SHP77 (cell line): ENCODE measurements around the gene RAB37.

Experiments
- DNase-seq, 2 experiments: peaks; one replicate each; lab custom pipeline; 2025; lab: John Stamatoyannopoulos, UW

The RAB37 gene

GRCh38 chr17:74745548-74746177, 8.6 kb downstream of the RAB37 start:
- no peak for DNase-seq

DNA sequence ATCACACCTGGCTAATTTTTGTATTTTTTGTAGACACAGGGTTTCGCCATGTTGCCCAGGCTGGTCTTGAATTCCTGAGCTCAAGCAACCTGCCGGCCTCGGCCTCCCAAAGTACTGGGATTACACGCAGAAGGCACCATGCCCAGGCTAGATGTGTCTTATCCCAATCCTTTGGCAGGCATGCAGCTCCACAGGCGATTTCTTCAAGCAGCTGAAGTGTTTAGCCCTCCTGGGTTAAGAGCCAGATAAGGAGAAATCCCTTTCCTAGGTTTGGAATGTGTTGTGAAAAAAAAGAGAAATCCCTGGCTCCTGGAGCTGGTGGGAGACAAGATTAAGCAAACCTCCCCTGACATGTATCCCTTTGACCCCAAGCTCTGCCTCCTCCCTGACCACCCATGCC, 9.3 kb downstream of the RAB37 start:
- DNase-seq = no peak

GRCh38 chr17:74746922-74747321, 9.9 kb downstream of the RAB37 start:
- no peak for DNase-seq

- DNase-seq = no peak
These were observed 11.1 kb downstream of the RAB37 start for GRCh38 chr17:74748279-74748528.

DNA sequence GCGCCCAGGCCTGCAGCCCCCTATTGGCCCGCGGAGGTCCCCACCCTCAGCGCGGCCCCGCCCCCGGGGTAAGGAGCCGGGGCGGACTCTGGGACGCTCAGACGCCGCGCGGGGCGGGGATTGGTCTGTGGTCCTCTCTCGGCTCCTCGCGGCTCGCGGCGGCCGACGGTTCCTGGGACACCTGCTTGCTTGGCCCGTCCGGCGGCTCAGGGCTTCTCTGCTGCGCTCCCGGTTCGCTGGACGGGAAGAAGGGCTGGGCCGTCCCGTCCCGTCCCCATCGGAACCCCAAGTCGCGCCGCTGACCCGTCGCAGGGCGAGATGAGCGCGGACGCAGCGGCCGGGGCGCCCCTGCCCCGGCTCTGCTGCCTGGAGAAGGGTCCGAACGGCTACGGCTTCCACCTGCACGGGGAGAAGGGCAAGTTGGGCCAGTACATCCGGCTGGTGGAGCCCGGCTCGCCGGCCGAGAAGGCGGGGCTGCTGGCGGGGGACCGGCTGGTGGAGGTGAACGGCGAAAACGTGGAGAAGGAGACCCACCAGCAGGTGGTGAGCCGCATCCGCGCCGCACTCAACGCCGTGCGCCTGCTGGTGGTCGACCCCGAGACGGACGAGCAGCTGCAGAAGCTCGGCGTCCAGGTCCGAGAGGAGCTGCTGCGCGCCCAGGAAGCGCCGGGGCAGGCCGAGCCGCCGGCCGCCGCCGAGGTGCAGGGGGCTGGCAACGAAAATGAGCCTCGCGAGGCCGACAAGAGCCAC, 11.6 kb downstream of the RAB37 start, which contains the start of gene NHERF1:
TSS of gene NHERF1 (plus strand) at position 100 of the 750 bp plus-strand sequence. CDS start at position 319, 219 bp downstream.
- peak; percentile 92 to 95 for DNase-seq

GRCh38 chr17:74749279-74750038, 12.4 kb downstream of the RAB37 start:
- DNase-seq = no peak

GRCh38 chr17:74750039-74750326, 12.9 kb downstream of the RAB37 start:
- no peak for DNase-seq

- no peak for DNase-seq
These were observed 13.4 kb downstream of the RAB37 start for GRCh38 chr17:74750327-74751069.

GRCh38 chr17:74752415-74752814, 15.4 kb downstream of the RAB37 start:
- DNase-seq = no peak

DNA sequence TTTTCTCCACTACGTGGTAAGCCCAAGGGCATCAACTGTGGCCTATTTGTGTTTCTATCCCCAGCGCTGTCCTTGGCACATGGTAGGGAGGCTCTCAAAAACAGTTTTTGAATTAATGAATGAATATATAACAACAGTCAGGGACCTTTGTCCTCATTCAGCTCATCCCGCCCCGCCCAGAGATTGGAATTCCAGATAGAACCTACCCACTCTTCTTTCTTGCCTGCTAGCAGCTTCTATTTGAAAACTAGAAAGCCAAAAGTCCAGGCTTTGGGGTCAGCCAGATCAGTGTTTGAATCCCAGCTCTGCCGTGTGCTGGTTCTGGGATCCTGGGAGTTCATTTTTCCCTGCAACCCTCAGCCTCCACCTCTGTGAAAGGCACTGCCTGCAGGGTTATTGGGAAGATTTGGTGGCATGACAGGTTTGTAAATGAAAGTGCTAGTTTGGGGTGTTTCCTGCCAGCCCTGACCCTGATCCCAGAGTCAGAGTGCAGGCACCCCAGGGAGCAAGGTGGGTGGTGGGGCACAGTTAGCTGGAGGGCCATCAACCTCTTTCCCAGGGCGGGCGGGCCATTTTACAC, 15.9 kb downstream of the RAB37 start:
- no peak for DNase-seq

DNA sequence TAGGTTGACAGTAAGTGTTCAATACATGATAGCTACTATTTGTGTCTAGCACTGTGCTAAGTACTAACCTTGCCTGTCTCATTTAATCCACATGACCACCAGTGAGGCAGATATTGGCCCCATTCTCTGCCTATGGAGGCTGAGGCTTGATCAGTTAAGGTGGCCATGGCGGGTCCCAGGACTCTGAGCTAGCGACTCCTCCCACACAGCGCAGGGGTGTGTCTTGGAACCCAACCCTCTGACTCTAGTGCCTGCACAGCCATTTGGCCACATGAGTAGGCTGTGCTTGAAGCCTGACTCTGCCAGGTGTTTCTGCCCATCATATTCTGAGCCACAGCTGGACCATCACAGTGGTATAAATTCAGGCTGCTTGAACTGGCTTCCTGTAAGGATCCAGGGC, 17.8 kb downstream of the RAB37 start:
- no peak for DNase-seq

DNA sequence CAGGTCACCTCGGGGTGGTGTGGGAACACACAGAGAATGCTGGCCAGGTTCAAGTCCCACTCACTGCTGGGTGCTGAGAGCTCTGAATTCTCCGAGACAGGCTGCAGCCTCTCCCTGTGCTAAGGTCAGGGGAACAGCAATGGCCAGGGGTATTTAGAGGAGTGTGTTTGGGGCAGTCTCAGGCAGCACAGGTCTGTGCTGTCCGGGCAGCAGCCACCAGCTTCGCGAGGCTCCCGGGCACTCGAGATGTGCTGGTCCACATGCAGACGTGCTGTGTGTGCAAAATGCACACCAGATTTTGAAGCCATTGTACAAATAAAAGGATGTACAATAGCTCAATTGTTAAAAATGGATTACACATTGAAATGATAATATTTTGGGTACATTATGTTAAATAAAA, 18.5 kb downstream of the RAB37 start:
- no peak for DNase-seq

GRCh38 chr17:74756891-74757290, 19.8 kb downstream of the RAB37 start:
- no peak for DNase-seq

DNA sequence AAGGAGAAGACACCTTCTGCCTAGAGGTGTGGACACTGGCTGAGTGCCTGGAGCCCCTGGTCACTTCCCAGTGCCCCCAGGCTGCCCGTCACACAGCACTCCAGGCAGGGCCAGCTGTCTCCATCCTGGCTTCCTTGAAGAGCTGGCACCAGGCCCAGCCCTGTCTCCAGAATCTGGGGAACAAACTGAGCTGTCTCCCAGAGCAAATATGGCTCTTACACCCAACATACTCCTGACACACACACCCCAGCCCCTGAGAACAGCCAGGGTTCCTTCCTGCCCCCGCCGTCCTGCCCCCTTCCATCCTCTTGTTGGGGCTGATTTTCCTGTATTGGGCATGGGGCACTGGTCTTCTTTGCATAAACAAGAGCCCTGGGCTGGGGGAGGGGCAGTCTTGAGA, 20.4 kb downstream of the RAB37 start:
- DNase-seq = peak in 1 of 2 experiments; percentile 44

DNA sequence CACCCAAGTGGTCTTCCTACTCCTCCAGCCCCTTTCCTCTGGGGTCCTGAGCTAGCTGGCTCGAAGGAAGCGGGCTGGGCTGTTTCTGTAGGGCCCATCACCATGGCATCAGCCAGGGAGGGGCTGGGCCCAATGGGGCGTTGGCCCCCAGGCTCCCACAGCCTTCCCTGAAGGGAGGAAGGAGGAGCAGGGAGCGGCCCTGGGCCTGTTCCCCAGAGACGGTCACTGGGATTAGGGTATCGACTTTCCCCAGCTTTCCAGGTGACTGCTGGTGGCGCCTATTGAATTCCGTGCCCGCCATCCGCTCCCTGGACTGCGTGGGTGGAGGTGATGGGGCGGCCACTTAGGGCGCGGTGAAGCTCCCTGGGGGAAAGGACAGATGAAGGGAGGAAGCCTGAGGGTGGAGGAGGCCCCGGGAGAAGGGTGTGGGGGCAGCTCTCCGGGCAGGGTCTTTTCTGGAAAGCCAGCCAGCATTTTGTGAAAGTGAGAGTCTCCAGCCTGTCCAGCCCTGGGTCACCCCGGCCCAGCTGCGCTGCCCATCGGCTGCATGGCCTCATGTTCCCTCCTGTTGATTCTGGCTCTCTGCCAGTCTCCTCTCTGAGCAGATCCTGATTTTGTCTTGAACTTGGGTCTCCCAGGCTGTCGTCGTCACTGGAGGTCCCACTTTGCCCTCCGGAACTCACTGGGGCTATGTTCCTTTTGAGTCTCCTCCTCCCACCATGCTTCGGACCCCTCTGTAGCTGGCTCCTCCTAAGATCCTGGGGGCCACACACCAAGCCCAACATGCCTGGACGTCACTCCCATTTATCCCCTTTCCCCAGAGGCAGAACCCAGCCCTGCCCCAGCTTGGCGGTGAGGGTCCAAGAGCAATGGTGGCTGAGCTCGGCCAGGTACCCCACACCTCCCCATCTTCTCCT, 21.1 kb downstream of the RAB37 start:
- DNase-seq = peak; percentile 28 to 74

GRCh38 chr17:74758848-74759168, 21.8 kb downstream of the RAB37 start:
- DNase-seq = no peak

- DNase-seq = no peak
These were observed 22.3 kb downstream of the RAB37 start for GRCh38 chr17:74759243-74759801.

DNA sequence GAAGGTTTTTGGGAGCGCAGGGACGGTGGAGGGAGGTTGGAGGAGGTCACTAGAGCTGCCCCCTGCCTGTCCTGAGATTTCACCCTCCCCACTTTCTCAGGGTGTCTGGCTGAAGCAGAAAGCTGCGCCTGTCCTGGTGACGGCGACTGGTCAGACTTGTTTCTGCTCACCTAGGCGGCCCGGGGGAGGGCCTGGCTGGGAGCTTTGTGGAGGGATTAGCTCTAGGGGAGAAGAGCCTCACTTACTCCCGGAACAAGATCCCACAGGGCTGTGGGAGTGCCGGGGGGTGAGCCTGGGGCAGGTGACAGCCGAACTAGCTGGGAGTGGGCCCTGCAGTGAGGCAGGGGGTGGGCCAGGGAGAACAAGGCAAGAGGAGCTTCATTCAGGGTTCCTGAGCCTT, 22.9 kb downstream of the RAB37 start:
- DNase-seq = no peak

- DNase-seq = peak in 1 of 2 experiments; percentile 40
These were observed 23.5 kb downstream of the RAB37 start for GRCh38 chr17:74760404-74761105.

DNA sequence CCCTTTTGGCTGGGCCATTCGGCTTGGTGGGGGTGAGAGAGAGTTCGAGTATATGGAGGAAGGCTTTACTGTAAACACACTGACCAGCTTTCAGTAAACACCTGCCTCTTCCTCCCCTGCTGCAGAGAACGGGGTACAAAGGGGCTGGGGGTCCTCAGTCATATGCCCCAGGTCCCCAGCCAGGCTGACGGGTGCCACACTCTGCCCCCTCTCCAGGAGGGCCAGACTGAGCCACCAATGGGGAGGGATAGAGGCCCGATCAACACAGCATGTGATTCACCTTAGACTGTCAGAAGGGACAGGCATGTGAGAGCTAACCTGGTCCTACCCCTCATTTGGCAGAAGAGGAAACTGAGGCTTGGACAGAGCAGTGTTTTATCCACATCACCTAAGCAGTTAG, 24.4 kb downstream of the RAB37 start:
- no peak for DNase-seq
